ENCODE results near the gene ADAM12.

DNA sequence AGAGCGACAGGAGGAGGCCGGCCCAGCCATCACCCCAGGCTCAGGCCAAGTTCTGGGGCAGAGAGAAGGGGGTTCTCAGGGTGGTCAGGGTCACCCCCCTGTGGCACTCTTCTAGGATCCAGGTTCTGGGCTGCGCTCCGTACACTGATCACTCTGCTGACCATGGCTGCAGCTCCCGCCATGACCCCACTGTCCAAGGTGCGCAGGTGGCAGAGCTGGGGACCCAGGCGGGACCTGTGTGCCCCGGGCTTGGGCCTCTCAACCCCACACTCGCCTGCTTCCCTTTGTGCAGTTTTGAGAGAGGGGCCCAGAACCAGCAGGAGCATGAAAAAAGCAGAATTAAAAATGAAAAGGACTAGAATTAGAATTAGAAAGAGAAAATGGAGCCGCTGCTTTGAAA is 264.8 kb downstream of the ADAM12 start:
- TF ChIP-seq CTCF (IDR thresholded peaks at IDR 0.05; ENCODE audit: poor library complexity, severe bottlenecking) (no peak), POLR2AphosphoS5 (IDR thresholded peaks at IDR 0.05) (no peak), EP300 (conservative IDR thresholded peaks at IDR 0.05; ENCODE audit: poor library complexity, severe bottlenecking) (no peak)
